Muscle layer of colon (tissue), 2 donors: ENCODE results near the gene RNF114.
"Not testable (repeated sequence)": the region's sequence is repeated elsewhere in the genome, so short reads cannot be mapped to it uniquely, and the experiment has no call there.

ENCODE experiments used
- H3K27ac ChIP-seq: one replicate; pipeline ENCODE4 v1.7.0; 2013; ENCODE audit warnings: low read depth, mild to moderate bottlenecking, low read length, moderate library complexity
- H3K27me3 ChIP-seq, 2 donors: one replicate each; pipeline ENCODE4 v1.7.0; 2013; ENCODE audit warnings: low read length in 2 of 2, mild to moderate bottlenecking in 2 of 2; ENCODE audit not compliant: insufficient read depth in 2 of 2, control insufficient read depth in 1 of 2
- H3K36me3 ChIP-seq: one replicate; pipeline ENCODE4 v1.7.0; 2013; ENCODE audit warnings: mild to moderate bottlenecking, low read length; ENCODE audit not compliant: insufficient read depth
- H3K4me1 ChIP-seq: one replicate; pipeline ENCODE4 v1.7.0; 2013; ENCODE audit warnings: mild to moderate bottlenecking, low read length; ENCODE audit not compliant: insufficient read depth
- H3K4me3 ChIP-seq, 2 donors: one replicate each; pipeline ENCODE4 v1.7.0; 2013; ENCODE audit warnings: low read length in 2 of 2, low read depth in 1 of 2, mild to moderate bottlenecking in 1 of 2, moderate library complexity in 1 of 2
- H3K9ac ChIP-seq: one replicate; pipeline ENCODE4 v1.7.0; 2013; ENCODE audit warnings: low read length
- H3K9me3 ChIP-seq: one replicate; pipeline ENCODE4 v1.7.0; 2013; ENCODE audit warnings: mild to moderate bottlenecking, low read length
- donor health status: abdominal sarcoma.
- donor health status: Adenocarcinoma of cecum.

Gene RNF114

DNA sequence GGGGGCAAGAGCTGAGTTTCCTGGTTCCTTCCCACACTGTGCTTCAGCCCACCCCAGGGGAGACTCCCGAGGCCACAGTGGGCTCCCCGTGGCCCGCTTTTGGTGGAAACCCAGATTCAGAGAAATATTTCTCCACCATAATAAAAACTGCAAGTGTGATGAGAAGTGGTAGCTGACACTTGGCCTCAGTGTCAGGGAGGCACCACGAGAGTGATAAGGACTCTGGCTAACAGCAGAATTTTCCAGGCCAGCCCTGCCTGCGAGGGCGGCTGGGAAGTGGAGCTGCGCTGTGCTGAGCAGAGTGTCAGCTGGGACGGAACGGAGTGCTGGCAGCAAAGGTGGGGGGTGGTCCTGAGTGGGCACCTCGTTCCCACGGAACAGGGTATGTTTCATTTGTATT is 43.4 kb upstream of the RNF114 start:
- Histone ChIP-seq H3K27ac (no peak overlapping the region), H3K9ac (no peak overlapping the region), H3K9me3 (no peaks in the 10 kb centered on the region), H3K36me3 (no peaks in the 10 kb centered on the region), H3K27me3 (no peaks in the 10 kb centered on the region), H3K4me3 (no peak overlapping the region), H3K4me1 (peaks cover 4% of the 10 kb centered on the region)

DNA sequence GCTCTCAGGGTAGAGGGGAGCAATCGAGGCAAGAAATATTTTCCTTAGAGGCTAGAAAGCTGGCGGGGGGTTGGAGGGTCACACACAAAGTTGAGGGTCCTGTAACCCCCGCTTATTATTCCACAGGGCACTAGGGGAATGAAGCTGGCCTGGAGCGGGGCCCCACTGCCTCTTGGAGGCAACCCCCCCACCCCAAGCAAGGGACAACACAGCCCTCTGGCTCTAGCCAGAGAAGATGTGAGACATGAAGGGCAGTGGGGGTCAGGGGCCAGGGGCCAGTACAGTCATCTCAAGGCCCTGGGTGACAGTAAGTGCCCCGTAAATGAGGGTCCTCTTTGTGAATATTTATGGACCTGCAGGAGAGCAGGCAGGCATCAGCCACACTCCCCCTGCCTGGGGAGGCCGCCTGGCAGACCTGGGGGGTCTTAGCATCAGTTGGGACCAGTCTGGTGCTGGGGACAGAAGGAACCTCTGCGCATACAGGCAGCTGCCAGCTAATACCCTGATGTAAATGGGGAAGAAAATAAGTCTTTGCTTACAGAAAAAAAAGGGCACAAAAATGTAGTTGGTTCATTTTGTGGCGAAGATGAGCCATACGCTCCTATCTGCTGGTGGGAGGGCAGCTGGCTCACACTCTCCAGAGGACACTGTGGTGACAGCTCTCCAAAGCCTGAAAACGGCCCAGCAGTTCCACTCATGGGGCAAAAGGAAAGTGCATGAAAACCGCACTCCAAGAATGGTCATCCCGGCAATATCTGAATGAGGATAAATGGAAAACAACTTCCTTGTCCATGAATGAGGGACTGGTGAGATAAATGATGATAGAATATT is 42.7 kb upstream of the RNF114 start:
- Histone ChIP-seq H3K27me3 (no peaks in the 10 kb centered on the region), H3K36me3 (no peaks in the 10 kb centered on the region), H3K4me1 (no peaks in the 10 kb centered on the region), H3K9me3 (no peaks in the 10 kb centered on the region), H3K9ac (no peak overlapping the region), H3K4me3 (no peak overlapping the region), H3K27ac (no peak overlapping the region)

DNA sequence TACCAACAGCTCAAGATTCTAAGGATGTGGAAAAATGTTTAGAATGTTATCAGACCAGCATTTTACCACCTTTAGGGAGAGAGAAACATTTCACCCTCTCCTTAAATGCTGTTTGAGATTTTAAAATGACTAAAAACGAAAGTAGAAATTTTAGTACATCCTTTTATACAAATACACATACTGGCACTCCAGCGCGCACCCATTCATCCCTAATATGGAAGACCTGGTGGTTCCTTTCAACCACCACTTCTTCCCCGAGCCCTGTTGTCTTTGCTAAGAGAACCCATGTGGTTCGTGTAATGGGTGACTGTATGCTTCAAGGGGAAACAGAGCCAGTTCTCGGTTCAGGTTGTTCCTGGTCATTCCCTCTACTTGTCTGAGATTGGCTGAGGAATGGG is 42.1 kb upstream of the RNF114 start:
- Histone ChIP-seq H3K4me1 (no peaks in the 10 kb centered on the region), H3K27ac (no peak overlapping the region), H3K9me3 (no peaks in the 10 kb centered on the region), H3K9ac (no peak overlapping the region), H3K4me3 (no peak overlapping the region), H3K27me3 (no peaks in the 10 kb centered on the region), H3K36me3 (no peaks in the 10 kb centered on the region)

DNA sequence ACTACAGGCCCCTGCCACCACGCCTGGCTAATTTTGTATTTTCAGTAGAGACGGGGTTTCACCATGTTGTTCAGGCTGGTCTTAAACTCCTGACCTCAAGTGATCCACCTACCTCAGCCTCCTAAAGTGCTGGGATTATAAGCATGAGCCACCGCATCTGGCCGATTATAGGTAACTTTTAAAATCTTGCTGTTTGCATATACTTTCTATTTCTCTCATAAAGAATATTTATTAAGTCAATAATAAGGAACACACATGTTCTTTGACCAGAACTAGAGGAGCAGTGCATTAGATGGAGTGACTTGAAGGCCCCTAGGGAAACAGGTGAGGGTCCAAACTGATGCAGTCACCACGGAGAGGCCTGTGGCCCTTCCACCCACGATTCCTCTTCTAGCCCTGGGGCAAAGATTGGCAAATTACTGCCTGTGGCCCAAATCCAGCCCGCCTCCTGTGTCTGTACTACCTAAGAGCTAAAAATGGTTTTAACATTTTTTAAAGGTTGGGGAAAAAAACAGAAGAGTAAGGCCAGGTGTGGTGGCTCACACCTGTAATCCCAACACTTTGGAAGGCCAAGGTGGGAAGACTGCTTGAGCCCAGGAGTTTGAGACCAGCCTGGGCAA is 40.6 kb upstream of the RNF114 start:
- H3K36me3 ChIP-seq, H3K4me3 ChIP-seq, H3K27me3 ChIP-seq, H3K27ac ChIP-seq, H3K4me1 ChIP-seq, H3K9ac ChIP-seq, H3K9me3 ChIP-seq: not testable (repeated sequence)

DNA sequence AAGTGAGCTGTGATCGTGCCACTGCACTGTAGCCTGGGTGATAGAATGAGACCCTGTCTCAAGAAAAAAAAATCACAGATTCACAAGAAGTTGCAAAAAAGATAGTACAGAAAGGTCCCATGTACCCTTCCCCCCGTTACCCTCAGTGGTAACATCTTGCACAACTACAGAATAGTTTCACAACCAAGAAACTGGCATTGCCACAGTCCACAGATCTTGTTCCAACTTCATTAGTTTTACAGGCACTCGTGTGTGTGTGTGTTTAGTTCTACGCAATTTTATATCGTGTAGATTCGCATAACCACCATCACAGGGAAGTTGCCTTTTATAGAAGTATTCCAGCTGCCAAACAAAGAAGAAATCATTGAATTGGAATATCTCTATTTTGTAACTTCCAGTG is 40.0 kb upstream of the RNF114 start:
- no peak overlapping the region for H3K27ac ChIP-seq
- H3K9ac ChIP-seq, result no peak overlapping the region
- H3K4me1 ChIP-seq, result peaks cover 2% of the 10 kb centered on the region
- no peaks in the 10 kb centered on the region for H3K36me3 ChIP-seq
- no peaks in the 10 kb centered on the region for H3K27me3 ChIP-seq
- no peak overlapping the region for H3K4me3 ChIP-seq
- H3K9me3 ChIP-seq, result no peaks in the 10 kb centered on the region

DNA sequence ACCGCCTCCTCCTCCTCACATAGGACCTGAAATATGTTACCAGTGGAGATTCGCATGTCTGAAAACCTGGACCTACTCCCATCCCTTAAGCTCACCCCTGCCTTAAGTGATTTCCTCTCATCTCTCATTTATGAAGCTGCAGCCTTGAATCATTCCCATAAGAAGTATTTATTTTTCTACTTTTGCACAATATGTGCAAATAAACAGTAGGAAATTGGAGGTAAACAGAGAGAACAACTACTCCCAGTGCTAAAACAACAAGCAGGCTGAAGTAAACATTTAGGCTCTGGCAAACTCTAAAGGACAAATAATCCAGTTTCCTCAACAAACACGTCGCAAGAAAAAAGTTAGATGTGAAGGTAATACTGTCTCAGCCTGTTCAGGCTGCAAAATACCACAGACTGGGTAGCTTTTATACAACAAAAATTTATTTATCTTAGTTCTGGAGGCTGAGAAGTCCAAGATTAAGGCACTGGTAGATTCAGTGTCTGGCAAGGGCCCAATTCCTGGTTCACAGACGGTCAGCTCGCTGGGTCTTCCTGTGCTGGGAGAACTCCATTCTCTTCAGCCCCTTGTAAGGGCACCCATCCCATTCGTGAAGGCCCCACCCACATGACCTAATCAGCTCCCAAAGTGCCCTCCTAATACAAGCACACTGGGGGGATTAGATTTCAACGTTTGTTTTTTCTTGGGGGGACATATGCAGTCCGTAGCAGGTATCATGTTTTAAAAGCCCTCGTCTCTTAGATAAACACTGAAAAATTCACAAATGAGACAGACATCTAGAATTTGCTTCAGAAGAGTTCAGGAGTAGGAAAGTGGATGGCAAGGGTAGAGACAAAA is 36.4 kb upstream of the RNF114 start:
- Histone ChIP-seq H3K9ac (no peak overlapping the region), H3K27me3 (no peaks in the 10 kb centered on the region), H3K4me3 (no peak overlapping the region), H3K4me1 (peaks cover 8% of the 10 kb centered on the region), H3K27ac (no peak overlapping the region), H3K36me3 (peaks cover 12% of the 10 kb centered on the region), H3K9me3 (no peaks in the 10 kb centered on the region)

DNA sequence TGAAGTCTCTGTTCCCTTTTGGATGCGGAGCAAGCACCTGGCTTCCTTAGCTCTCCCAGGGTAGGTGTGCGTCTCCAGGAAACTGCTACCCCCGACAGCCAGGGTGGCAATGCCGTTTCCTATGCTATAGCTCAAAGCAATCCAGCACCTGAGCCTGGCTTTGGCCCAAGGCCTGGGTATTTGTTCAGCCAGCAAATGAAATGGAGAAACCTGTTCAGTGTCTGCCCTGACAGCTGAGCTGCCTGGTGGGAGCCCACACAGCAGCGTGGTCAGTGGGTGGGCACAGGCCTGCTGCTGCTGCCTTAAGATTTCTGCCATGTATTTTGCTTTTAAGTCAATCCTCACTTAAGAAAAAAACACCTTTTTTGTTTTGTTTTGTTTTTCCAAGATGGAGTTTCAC is 34.6 kb upstream of the RNF114 start:
- Histone ChIP-seq H3K9me3 (no peaks in the 10 kb centered on the region), H3K9ac (no peak overlapping the region), H3K27me3 (no peaks in the 10 kb centered on the region), H3K27ac (no peak overlapping the region), H3K36me3 (peaks cover 25% of the 10 kb centered on the region), H3K4me3 (no peak overlapping the region), H3K4me1 (peaks cover 8% of the 10 kb centered on the region)

DNA sequence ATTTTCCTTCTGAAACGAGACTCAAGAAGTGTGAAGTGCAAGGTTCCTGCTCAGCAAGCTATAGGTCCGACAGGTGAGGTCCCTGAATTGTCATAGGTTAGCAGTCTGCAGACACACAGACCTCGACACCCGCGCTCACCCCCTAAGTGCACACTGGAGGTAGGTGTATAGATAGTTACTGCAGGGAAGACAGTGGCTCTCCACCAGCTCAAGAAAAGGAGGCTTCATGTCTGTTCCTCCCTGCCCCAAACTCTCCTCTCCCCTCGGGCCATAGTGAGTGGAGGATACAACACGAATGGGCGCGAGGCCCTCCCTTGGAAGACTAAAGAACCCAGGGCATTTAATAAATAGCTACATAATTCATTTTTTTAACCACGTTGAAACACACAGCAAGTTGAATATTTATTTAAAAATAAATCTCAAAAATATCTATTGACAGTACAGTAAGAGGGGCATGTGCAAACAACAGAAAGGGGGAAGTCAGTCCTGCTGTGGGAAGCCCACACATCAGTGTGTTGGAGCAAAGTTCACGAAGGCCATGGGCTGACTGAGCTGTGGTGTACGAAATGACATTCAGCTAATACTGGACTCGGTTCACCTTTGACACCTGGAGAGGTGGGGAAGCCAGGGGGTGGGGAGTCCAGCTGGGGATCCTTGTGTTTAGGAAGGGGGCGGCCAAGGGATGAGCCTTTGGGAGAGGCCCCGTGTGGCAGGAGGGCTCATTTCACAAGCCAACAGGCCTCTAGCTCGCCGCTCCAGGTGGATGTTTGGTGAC is 31.6 kb upstream of the RNF114 start:
- no peak overlapping the region for H3K27ac ChIP-seq
- H3K36me3 ChIP-seq, result peaks cover 42% of the 10 kb centered on the region

DNA sequence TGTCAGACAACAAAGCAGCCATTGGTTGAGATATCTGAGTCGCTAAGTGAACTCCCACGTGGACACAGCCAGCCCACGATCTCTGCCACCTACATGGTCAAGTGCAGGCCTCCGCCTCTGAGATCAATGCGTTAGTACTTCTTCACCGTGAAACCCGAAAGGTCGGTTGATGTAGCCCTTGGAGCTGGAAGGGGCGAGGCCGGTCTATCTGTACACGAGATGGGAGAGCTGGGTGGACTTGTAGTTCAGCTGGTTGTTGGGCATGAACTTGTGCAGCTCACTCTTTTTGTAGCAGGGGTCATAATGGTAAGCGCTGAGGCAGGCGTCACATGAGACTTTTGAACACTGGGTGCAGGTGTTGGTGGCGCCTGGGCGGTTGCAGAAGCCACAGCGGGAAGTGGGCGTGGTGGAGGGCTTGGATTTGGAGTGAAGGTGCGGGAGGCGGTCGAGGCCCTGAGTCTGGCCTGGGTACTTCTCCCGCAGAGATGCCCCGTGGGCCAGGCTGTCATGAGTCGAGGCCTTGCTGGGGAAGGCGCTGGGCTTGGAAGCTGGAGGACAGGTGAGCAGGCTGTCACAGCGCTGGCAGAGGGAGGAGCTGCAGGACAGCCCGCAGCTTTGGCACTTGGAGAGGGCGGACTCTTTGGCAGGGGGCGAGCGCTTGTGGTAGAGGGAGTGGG is 30.6 kb upstream of the RNF114 start:
- H3K27me3 ChIP-seq, result no peaks in the 10 kb centered on the region
- peaks cover 46% of the 10 kb centered on the region for H3K36me3 ChIP-seq
- no peak overlapping the region for H3K27ac ChIP-seq
- H3K4me1 ChIP-seq, result peaks cover 8% of the 10 kb centered on the region
- no peak overlapping the region for H3K9ac ChIP-seq
- H3K4me3 ChIP-seq, result no peak overlapping the region
- no peaks in the 10 kb centered on the region for H3K9me3 ChIP-seq

More for the DNA sequence above, 31.6 kb upstream of the RNF114 start:
- Histone ChIP-seq H3K4me3 (no peak overlapping the region), H3K9me3 (no peaks in the 10 kb centered on the region), H3K27me3 (no peaks in the 10 kb centered on the region), H3K9ac (no peak overlapping the region), H3K4me1 (peaks cover 8% of the 10 kb centered on the region)

DNA sequence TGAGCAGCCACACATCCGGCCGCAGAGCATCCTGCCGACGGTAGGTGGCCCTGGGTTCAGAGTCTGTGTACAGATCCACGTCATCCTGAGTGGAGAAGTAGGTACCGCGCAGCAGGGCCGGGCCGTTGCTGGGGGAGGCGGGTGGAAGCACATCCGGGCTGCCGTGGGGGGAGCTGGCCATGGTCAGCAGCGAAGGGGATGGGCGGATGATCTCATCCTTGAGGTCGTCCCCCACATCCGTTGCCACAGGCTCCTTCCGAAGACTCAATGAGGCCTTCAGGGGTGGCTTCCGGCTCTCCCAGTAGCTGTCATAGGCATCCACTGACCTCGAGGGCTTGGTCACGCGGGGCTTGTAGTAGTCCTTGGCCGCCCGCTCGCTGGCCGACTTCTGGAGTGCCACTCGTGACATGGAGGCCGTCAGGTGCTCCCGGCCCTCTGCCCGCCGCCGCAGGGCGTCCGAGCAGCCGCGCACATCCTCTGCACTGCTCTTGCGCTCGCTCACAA is 30.0 kb upstream of the RNF114 start:
- peaks cover 46% of the 10 kb centered on the region for H3K36me3 ChIP-seq

More for the DNA sequence above, 30.0 kb upstream of the RNF114 start:
- Histone ChIP-seq H3K9ac (no peak overlapping the region), H3K4me3 (no peak overlapping the region), H3K9me3 (no peaks in the 10 kb centered on the region), H3K27ac (no peak overlapping the region), H3K27me3 (no peaks in the 10 kb centered on the region), H3K4me1 (peaks cover 6% of the 10 kb centered on the region)
